IMR-90 (cell line): ENCODE results near the gene TCF4. TPM values are rescaled to one million over a fixed set of nuclear protein-coding genes. Genes with fewer than 3 reads are reported as not detected.

Source experiments
- ATAC-seq: fragments of 200-7000 bp; cut with Tn5 transposase; 2 replicates; pipeline ENCODE4 v1.9.1; 2020; ENCODE audit warnings: low read depth, mild to moderate bottlenecking, moderate library complexity
- BruUV-seq: library from RNA; stranded (reverse); fragments of 400-500 nt; replicated peaks from 2 replicates; lab custom pipeline; 2021; lab: Mats Ljungman, UMichigan
- CTCF ChIA-PET: fragments of 300-600 bp; formaldehyde crosslinking; extraction: SDS; loops from one replicate; lab custom pipeline; 2021; ENCODE audit warnings: antibody characterized with exemption; lab: Yijun Ruan, JAX
- POLR2A ChIA-PET: fragments of 300-600 bp; sonication (Branson Sonifier 250); formaldehyde crosslinking; loops from one replicate; lab custom pipeline; 2022; ENCODE audit warnings: antibody characterized with exemption; ENCODE audit not compliant: unreplicated experiment; lab: Charles Lee
- DNase-seq: peaks from one replicate; pipeline ENCODE4 v3.0.0; 2013
- H2AFZ ChIP-seq: replicated peaks from 2 replicates; pipeline ENCODE3; 2013; ENCODE audit warnings: low read length, mild to moderate bottlenecking; ENCODE audit not compliant: poor library complexity
- H2AK5ac ChIP-seq: 2 replicates; pipeline ENCODE4 v1.6.1; 2013; ENCODE audit warnings: low read depth, low read length, inconsistent platforms
- H2AK9ac ChIP-seq: replicated peaks from 2 replicates; pipeline ENCODE3; 2013; ENCODE audit warnings: mild to moderate bottlenecking, low read depth, low read length, moderate library complexity; ENCODE audit not compliant: poor library complexity
- H2BK120ac ChIP-seq: 2 replicates; pipeline ENCODE4 v1.6.1; 2013; ENCODE audit warnings: low read depth, low read length, inconsistent platforms
- H2BK15ac ChIP-seq: 3 replicates; pipeline ENCODE4 v1.6.1; 2013; ENCODE audit warnings: low read depth, low read length, inconsistent platforms
- H2BK20ac ChIP-seq: 2 replicates; pipeline ENCODE4 v1.6.1; 2013; ENCODE audit warnings: low read depth, mild to moderate bottlenecking, inconsistent platforms, low read length, moderate library complexity
- H2BK5ac ChIP-seq: 2 replicates; pipeline ENCODE4 v1.6.1; 2013; ENCODE audit warnings: mild to moderate bottlenecking, low read depth, low read length, inconsistent platforms; ENCODE audit not compliant: poor library complexity, severe bottlenecking
- H3K14ac ChIP-seq: replicated peaks from 2 replicates; pipeline ENCODE4 v1.6.1; 2013; ENCODE audit warnings: low read depth, low read length, inconsistent platforms
- H3K18ac ChIP-seq: 2 replicates; pipeline ENCODE4 v1.6.1; 2013; ENCODE audit warnings: low read depth, low read length, control low read depth
- H3K23ac ChIP-seq: 2 replicates; pipeline ENCODE4 v1.6.1; 2013; ENCODE audit warnings: low read depth, low read length, inconsistent platforms
- H3K27ac ChIP-seq: 2 replicates; pipeline ENCODE4 v1.5.1; 2013; ENCODE audit warnings: mild to moderate bottlenecking, control low read depth, low read length; ENCODE audit not compliant: insufficient read depth
- H3K27me3 ChIP-seq: 2 replicates; pipeline ENCODE4 v1.6.1; 2013; ENCODE audit warnings: low read length; ENCODE audit not compliant: control insufficient read depth, insufficient read depth
- H3K36me3 ChIP-seq: 2 replicates; pipeline ENCODE4 v1.6.1; 2013; ENCODE audit warnings: low read length, mixed read lengths; ENCODE audit not compliant: control insufficient read depth, insufficient read depth
- H3K4ac ChIP-seq: 2 replicates; pipeline ENCODE4 v1.6.1; 2013; ENCODE audit warnings: low read depth, low read length, inconsistent platforms
- H3K4me1 ChIP-seq: 2 replicates; pipeline ENCODE4 v1.6.1; 2013; ENCODE audit warnings: low read length, mixed read lengths; ENCODE audit not compliant: control insufficient read depth, insufficient read depth
- H3K4me2 ChIP-seq: 2 replicates; pipeline ENCODE4 v1.6.1; 2013; ENCODE audit warnings: low read depth, mild to moderate bottlenecking, control low read depth, low read length, moderate library complexity
- H3K4me3 ChIP-seq: 2 replicates; pipeline ENCODE4 v1.5.1; 2013; ENCODE audit warnings: low read depth, mild to moderate bottlenecking, control low read depth, low read length, moderate library complexity; ENCODE audit not compliant: insufficient read depth
- H3K56ac ChIP-seq: 2 replicates; pipeline ENCODE4 v1.6.1; 2013; ENCODE audit warnings: low read length, inconsistent platforms; ENCODE audit not compliant: insufficient read depth; ENCODE audit errors: extremely low read depth
- H3K79me1 ChIP-seq, 2 experiments: 2 replicates each; pipeline ENCODE4 v1.6.1; 2013; ENCODE audit warnings: low read length in 2 of 2, inconsistent platforms in 1 of 2, low read depth in 1 of 2
- H3K9ac ChIP-seq: 2 replicates; pipeline ENCODE4 v1.6.1; 2013; ENCODE audit warnings: low read depth, low read length, control low read depth
- H3K9me1 ChIP-seq: 2 replicates; pipeline ENCODE4 v1.6.1; 2013; ENCODE audit warnings: low read length, inconsistent platforms; ENCODE audit not compliant: insufficient read depth
- H3K9me3 ChIP-seq: 2 replicates; pipeline ENCODE4 v1.6.1; 2013; ENCODE audit warnings: low read length; ENCODE audit not compliant: control insufficient read depth, insufficient read depth
- H4K20me1 ChIP-seq: 2 replicates; pipeline ENCODE4 v1.6.1; 2013; ENCODE audit warnings: low read length, inconsistent platforms; ENCODE audit not compliant: insufficient read depth
- H4K5ac ChIP-seq: 2 replicates; pipeline ENCODE4 v1.6.1; 2013; ENCODE audit warnings: mild to moderate bottlenecking, low read depth, low read length, control low read depth
- H4K8ac ChIP-seq, 2 experiments: 2 replicates each; pipeline ENCODE4 v1.6.1; 2013; ENCODE audit warnings: low read depth in 2 of 2, low read length in 2 of 2, control low read depth in 1 of 2, inconsistent platforms in 1 of 2
- H4K91ac ChIP-seq: 2 replicates; pipeline ENCODE4 v1.6.1; 2013; ENCODE audit warnings: low read depth, low read length, inconsistent platforms; ENCODE audit not compliant: insufficient read depth
- POLR2A ChIP-seq: IDR thresholded peaks from 2 replicates; pipeline ENCODE4 v1.6.1; 2012; ENCODE audit warnings: mild to moderate bottlenecking, low read depth, low read length
- WGBS, 2 experiments: methylation state at CpG; one replicate each; pipeline versions ENCODE4 v1.1.5 to v1.1.7; 2013; ENCODE audit warnings: missing lambda C conversion rate in 2 of 2; ENCODE audit not compliant: insufficient read length in 1 of 2; ENCODE audit errors: extremely low coverage in 2 of 2; 5-methylcytosine and 5-hydroxymethylcytosine counted together
- dilution Hi-C: fragments of 300-500 bp; cut with HindIII; formaldehyde crosslinking; loops from one replicate; pipeline ENCODE4 v1.14.3; 2018; ENCODE audit warnings: low sequenced_read_pairs; ENCODE audit not compliant: unreplicated experiment
- in situ Hi-C: fragments of 300-500 bp; cut with MboI; formaldehyde crosslinking; loops from 3 replicates; pipeline ENCODE4 v1.14.3; 2019; ENCODE audit warnings: low sequenced_read_pairs, inconsistent platforms, mixed read lengths
- intact Hi-C: fragments of 100-400 bp; cut with micrococcal nuclease; formaldehyde crosslinking; loops from 2 replicates; pipeline ENCODE4 v1.10.0; 2022
- polyA plus RNA-seq, 3 experiments: library from polyadenylated mRNA; depleted of rRNA; stranded (reverse); fragments of >200 nt; gene quantifications; 2 replicates each; pipeline ENCODE4 v1.2.3, GENCODE V29; 2012; ENCODE audit warnings: low replicate concordance in 1 of 3
- total RNA-seq: library from RNA; depleted of rRNA; stranded (reverse); fragments of >200 nt; gene quantifications from 2 replicates; pipeline ENCODE4 v1.2.3, GENCODE V29; 2012

The TCF4 gene
- total and polyA plus RNA-seq, 2 of the 4 experiments (the other 2 are of a cell fraction) = 30.0 to 87.1 TPM

GRCh38 chr18:55283309-55283708, 304.7 kb downstream of the TCF4 start:
- H3K4me1 ChIP-seq = peaks cover 3% of the 10 kb centered on the region; the same call in 1 of the 2 replicates
- H2BK120ac ChIP-seq = no peak overlapping the region
- H2BK20ac ChIP-seq = no peak overlapping the region
- H4K8ac ChIP-seq = no peak overlapping the region
- dilution Hi-C loops (no loop called here), intact Hi-C loops (loop anchor here (5.0 kb wide), 1 partner anchor 34 kb away; no protein-coding TSS in a partner anchor), in situ Hi-C loops (no loop called here)
- no TSS peak for BruUV-seq
- no peaks in the 10 kb centered on the region for H3K27me3 ChIP-seq
- no peak for DNase-seq
- no peak overlapping the region for H3K18ac ChIP-seq
- H2AK5ac ChIP-seq = no peak overlapping the region
- H3K9ac ChIP-seq = no peak overlapping the region
- no peak overlapping the region for H3K14ac ChIP-seq
- peaks cover 6% of the 10 kb centered on the region; the same call in 1 of the 2 replicates for H4K20me1 ChIP-seq
- H3K4me3 ChIP-seq = no peak overlapping the region
- H3K4me2 ChIP-seq = no peak overlapping the region
- no peak overlapping the region for H4K5ac ChIP-seq
- no peaks in the 10 kb centered on the region for H3K9me3 ChIP-seq
- no peak overlapping the region for H3K23ac ChIP-seq
- ChIA-PET POLR2A (no interaction called here), CTCF (interaction anchor here (0.6 kb wide), 1 partner anchor 157 kb away, joined by 3 read pairs; no protein-coding TSS in a partner anchor)
- H3K56ac ChIP-seq = no peak overlapping the region
- WGBS, 2 experiments = no CpG with 5 or more reads among the region's 3 CpGs
- H3K36me3 ChIP-seq = peaks cover 1% of the 10 kb centered on the region; the same call in 1 of the 2 replicates
- H3K4ac ChIP-seq = no peak overlapping the region
- no peak for TF ChIP-seq POLR2A
- H2BK5ac ChIP-seq = no peak overlapping the region
- H3K27ac ChIP-seq = no peak overlapping the region
- no peak for ATAC-seq
- no peak overlapping the region for H2BK15ac ChIP-seq
- H2AFZ ChIP-seq = no peak overlapping the region
- H4K91ac ChIP-seq = no peak overlapping the region
- peaks cover 29 to 63% of the 10 kb centered on the region in 2 experiments for H3K79me1 ChIP-seq
- peaks cover 13% of the 10 kb centered on the region for H3K9me1 ChIP-seq
- H2AK9ac ChIP-seq = no peak overlapping the region
